SU-DHL-6 (cell line): ENCODE measurements around the gene CCNL2.

ENCODE experiments used
- CTCF ChIP-seq: fragments of 200-600 bp; sonication (generic); IDR thresholded peaks from one replicate; pipeline ENCODE4 v1.5.1; 2017; ENCODE audit warnings: antibody characterized with exemption, mild to moderate bottlenecking, low read length, moderate library complexity; ENCODE audit not compliant: insufficient read depth, poor library complexity, severe bottlenecking
- EZH2phosphoT487 ChIP-seq: fragments of 200-600 bp; sonication (generic), shearing (Covaris generic); conservative IDR thresholded peaks from 2 replicates; pipeline ENCODE4 v1.6.1; 2018; ENCODE audit warnings: mild to moderate bottlenecking, antibody characterized with exemption, low read length, moderate library complexity, mixed read lengths

GRCh38 chr1:1418464-1419362, 19.6 kb upstream of the CCNL2 start:
- TF ChIP-seq CTCF: no peak
- no peak for TF ChIP-seq EZH2phosphoT487
